LNCAP (cell line): ENCODE results near the gene LIFR.

Experiments
- TF ChIP-seq, protein P1 (sequence below): fragments of 450-650 bp; IDR thresholded peaks from 2 replicates; pipeline ENCODE4 v1.5.1; 2017; ENCODE audit warnings: mild to moderate bottlenecking

LIFR gene

DNA sequence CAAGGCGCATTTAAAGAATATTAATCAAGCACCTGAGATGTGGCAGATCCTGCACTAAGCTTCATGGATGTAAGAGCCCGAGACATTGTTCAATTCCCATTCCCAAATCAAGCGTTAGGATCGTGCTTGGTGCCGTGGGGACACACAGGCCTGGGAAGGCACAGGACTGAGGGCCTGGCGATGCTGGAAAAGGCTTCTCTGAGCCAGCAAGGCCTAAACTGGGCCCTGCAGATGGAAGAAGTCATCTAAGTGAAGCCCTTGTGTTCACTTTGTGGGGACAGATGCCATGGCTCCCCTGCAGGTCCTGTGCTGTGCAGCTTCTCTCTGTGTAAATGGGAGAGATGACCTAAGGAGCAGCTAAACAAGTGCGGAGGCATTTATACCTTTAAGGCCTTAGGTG lies 83.9 kb downstream of the LIFR start:
- TF ChIP-seq, protein P1, sequence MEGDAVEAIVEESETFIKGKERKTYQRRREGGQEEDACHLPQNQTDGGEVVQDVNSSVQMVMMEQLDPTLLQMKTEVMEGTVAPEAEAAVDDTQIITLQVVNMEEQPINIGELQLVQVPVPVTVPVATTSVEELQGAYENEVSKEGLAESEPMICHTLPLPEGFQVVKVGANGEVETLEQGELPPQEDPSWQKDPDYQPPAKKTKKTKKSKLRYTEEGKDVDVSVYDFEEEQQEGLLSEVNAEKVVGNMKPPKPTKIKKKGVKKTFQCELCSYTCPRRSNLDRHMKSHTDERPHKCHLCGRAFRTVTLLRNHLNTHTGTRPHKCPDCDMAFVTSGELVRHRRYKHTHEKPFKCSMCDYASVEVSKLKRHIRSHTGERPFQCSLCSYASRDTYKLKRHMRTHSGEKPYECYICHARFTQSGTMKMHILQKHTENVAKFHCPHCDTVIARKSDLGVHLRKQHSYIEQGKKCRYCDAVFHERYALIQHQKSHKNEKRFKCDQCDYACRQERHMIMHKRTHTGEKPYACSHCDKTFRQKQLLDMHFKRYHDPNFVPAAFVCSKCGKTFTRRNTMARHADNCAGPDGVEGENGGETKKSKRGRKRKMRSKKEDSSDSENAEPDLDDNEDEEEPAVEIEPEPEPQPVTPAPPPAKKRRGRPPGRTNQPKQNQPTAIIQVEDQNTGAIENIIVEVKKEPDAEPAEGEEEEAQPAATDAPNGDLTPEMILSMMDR: no peak

DNA sequence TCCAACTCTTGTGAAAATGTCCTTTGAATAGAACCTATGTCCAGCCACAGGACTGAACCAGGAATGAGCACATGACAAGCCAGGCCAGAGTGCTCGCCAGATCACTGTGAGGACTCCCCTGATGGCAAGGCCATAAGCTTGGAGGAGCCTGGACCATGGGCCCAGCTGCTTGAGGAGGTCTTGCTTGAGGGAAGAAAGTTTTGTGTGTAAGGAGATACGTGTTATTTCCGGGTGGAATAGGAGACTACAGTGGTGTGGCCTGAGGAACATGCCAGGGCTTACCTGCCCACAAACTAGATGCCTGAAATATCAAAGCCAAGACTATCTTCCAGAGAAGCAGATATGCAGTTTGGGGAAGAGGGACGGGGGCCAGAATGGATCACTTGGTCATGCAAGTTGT lies 84.7 kb downstream of the LIFR start:
- TF ChIP-seq, protein P1: no peak

DNA sequence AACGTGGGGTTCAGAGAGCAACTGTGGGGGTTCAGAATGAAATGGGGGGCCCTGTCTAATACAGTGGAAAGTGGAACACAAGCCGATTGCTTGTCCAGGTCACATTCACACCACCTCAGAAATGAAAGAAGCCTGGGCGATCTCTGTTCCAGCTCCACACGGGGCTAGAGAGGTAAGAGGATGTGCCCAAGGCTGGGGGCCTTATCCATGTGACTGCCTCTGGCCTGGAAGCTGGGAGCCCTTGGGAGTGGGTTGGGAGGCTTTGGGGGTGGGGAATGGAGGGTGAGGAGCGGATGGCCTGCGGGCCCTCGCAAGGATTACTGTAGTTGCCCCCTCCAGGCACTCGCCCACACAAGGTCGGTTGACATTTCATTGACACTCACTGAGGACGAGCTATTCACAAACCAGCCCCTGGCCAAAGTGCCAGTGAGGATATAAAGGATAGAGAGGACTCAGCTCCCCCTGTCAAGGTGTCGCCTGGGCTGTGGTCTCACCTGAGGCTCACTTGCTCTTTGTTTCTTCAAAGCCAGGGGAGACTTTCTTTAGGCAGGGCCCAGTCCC lies 86.7 kb downstream of the LIFR start:
- TF ChIP-seq, protein P1: no peak

DNA sequence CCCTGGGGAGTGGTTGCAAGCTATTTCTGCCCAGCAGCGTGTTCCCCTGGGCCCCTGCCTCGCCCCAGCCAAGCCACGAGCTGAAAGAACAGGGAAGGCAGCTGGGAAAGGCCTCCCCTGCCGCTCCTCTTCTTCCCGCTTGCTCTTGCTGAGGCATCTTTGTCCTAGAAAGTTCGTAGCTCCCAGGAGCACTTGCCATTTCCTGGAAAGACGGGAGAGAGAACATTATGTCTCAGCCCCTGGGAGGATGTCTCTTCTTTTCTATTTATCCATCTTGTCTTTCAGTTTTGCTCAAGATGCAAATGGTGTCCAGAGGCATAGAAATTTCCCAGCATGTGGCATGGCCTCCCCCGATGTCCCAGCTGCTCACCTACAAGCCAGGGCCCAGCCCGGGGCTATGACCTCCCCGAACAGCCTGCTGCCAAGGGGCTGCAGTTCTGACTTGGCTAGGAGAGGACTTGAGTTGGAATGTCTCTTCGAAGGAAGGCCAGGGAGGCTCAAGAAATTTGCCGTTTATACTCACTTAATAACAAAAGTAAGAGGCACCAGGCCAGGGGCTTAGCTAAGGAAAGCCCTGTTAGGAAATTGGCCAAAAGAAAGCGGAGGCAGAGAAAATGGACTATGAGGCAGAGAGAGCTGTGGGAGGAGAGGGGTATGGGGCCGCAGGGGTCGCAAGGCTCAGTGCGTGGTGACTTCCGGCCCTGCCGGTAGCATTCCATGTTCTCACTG lies 87.3 kb downstream of the LIFR start:
- TF ChIP-seq, protein P1: no peak

DNA sequence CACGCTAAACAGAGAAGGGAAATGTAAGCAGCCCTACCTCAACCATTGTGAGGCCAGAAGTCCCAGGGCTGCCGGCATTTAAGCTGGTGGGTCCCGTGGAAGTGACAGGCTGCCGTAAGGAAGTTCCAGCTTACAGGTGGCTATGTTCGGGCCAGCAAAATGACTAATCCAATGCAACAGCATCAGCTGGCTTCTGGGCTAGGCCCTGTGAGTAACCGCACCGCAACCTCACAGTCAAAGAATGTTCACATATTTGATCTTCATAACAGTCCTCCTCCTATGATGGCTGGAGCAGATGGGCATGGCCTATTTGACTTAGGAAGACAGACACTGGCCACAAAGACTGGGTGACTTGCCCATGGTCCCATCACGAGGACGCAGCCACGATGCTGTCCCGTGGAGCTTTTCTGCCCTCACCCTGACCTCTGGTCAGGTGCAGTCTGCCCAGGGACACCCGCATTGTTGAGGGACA lies 88.2 kb downstream of the LIFR start:
- TF ChIP-seq, protein P1: no peak

DNA sequence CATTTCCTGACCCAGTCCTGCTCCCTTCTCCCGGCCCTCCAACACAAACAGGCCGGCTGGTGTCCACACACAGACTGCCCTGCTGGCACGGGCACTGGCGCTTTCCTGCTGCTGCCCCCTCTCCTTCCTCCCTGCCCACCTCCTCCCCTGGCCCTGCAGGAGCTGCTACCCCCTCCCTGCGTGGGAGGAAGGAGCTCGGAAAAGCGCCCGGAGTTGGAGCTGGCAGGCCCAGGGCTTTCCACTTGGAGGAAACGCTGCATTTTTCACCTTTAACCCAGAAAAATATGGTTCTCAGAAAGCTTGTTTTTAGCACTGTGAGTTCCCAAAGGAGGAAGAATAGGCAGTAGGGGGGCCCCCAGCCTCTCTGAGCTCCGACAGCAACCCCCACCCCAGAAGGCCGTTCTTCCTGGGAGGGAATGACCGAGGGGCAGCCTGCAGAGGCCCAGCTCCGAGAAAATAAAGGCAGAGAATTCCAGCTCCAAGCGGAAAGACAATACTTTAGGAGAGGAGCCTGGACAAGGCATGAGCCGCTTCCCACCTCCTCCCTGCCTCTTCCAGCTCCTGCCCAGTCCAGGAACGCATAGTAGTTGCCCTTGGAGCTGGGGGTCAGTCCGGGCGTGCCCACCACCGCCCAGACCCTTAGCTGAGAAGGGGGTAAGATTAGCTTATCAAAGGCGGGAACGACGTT lies 88.9 kb downstream of the LIFR start:
- TF ChIP-seq, protein P1: no peak

DNA sequence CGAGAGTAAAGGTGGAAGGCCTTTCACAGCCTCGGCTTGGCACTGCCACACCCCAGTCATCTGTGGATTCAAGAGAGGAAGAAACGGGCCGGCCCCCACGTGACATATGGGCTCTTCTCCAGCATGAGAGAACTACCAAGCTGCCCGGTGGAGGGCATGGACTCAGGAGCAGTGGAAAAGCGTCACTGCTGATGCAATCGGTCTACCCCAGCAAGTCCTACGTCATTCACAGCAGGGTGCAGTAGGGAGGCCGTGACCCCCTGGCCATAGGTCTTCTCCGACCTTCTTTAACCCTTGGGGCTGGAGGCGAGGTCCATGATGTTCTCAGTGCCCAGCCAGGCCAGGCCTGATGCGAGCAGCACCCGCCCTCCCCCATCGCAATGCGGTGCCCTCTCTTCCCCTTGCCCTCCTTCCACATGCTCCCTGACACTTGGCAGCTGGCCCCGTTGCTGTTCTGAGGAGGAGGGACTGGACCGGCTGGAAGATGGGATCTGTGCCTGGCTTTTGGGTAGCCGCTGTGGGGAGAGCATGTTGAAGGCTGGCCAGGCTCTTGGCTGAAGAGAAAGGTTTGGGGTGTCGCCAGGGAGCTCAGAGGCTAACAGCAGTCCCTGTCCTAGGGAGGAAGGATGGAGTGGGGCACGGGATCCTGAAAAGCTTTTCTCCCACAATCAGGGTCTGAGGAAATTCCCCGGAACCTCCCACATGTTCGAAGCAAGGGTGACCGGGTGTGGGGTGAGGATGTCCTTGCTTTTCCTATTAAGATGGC lies 89.8 kb downstream of the LIFR start:
- TF ChIP-seq, protein P1: no peak
